Measurements from ENCODE around the gene THPO.

The THPO gene

DNA sequence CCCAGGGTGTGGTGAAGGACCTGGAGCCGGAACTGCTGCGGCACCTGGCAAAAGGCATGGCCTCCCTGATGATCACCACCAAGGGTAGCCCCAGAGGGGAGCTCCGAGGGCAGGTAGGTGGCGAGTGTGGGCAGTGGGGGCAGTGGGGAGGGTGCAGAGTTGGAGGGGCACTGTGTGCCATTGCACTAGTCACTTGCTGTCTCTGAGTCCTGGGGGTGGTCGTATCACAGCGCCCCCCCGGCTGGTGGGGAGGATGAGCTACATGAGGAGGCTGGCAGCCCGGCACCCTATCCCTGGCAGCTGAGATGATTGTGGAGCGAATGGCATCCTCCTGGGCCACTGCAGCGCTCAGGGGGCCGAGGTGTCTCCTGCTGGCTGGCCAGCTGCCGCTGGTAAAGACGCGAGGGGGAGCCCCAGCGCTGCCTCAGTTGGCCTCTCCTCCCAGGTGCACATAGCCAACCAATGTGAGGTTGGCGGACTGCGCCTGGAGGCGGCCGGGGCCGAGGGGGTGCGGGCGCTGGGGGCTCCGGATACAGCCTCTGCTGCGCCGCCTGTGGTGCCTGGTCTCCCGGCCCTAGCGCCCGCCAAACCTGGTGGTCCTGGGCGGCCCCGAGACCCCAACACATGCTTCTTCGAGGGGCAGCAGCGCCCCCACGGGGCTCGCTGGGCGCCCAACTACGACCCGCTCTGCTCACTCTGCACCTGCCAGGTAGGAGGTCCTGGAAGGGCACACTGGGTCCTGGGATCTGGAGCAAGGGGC is 8.2 kb upstream of the THPO start:
- in situ Hi-C loops (cut with MboI; ENCODE audit: low sequenced_read_pairs), result no loop called here

DNA sequence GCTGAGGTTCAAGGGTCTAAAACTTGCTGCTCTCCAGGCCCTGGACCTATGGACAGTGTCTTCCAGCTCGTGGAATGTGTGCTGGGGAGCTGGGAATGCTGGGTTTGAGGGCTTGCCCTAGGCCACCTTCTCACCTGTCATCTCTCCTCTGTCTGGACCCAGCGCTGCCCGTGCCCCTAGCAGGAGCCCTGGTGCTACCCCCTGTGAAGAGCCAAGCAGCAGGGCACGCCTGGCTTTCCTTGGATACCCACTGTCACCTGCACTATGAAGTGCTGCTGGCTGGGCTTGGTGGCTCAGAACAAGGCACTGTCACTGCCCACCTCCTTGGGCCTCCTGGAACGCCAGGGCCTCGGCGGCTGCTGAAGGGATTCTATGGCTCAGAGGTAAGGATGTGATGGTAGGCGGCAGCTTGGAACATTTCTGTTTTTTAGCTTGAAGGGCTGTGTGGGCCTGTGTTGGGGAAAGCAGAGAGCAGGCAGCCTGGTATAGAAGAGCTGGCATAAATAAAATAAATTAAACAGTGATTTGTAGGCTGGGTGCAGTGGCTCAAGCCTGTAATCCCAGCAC is 6.9 kb upstream of the THPO start:
- in situ Hi-C loops (cut with MboI; ENCODE audit: low sequenced_read_pairs), result no loop called here

DNA sequence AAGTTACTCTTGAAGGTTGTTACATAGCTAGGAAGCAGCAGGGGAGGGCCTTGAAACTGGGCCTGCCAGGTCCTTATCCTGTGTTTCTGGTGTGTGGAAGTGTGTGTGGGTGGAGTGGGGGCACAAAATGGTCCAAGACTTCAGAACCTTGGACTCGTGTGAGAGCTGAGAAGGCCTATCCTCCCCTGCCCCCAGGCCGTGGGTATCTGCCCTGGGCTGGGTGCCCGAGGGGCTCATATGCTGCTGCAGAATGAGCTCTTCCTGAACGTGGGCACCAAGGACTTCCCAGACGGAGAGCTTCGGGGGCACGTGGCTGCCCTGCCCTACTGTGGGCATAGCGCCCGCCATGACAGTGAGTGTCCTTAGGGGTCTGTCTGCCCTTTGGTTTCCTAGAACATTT is 6.3 kb upstream of the THPO start:
- in situ Hi-C loops (cut with MboI; ENCODE audit: low sequenced_read_pairs), result no loop called here

DNA sequence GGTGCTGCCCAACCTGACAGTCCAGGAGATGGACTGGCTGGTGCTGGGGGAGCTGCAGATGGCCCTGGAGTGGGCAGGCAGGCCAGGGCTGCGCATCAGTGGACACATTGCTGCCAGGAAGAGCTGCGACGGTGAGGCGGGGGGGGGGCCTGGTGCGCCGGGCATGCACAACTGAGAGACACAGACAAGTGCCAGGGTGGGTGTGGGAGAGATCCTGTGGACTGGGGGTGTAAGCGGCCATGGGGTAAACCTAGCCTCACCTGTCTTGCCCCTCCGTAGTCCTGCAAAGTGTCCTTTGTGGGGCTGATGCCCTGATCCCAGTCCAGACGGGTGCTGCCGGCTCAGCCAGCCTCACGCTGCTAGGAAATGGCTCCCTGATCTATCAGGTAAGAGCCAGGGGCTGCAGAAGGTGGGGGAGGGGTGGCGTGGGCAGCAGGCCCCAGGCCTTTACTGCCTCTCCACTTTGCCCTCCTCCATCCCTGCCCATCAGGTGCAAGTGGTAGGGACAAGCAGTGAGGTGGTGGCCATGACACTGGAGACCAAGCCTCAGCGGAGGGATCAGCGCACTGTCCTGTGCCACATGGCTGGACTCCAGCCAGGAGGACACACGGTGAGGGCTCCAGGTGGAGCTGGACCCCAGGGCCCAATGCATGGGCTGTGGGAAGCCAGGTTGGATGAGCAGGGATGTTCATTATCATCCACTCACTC is 5.2 kb upstream of the THPO start:
- in situ Hi-C loops (cut with MboI; ENCODE audit: low sequenced_read_pairs), result no loop called here

DNA sequence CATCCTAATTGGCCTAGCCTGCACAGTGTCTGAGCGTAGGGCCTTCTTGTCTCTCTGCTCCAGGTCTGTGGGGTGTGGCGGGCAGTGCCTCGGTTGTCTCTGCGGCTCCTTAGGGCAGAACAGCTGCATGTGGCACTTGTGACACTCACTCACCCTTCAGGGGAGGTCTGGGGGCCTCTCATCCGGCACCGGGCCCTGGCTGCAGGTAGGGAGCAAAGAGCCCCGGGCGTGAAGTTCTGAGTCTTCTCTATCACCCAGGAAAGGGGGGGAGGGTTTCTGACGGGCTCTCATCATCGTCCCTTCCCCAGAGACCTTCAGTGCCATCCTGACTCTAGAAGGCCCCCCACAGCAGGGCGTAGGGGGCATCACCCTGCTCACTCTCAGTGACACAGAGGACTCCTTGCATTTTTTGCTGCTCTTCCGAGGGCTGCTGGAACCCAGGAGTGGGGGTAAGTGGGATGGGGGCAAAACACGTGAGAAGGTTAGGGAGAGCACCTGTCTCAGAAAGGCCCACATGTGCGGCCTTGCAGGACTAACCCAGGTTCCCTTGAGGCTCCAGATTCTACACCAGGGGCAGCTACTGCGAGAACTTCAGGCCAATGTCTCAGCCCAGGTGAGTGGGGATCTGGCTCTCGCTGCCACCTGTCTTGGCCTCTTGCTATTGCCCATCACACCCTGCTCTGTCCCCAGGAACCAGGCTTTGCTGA is 4.5 kb upstream of the THPO start:
- in situ Hi-C loops (cut with MboI; ENCODE audit: low sequenced_read_pairs), result no loop called here

DNA sequence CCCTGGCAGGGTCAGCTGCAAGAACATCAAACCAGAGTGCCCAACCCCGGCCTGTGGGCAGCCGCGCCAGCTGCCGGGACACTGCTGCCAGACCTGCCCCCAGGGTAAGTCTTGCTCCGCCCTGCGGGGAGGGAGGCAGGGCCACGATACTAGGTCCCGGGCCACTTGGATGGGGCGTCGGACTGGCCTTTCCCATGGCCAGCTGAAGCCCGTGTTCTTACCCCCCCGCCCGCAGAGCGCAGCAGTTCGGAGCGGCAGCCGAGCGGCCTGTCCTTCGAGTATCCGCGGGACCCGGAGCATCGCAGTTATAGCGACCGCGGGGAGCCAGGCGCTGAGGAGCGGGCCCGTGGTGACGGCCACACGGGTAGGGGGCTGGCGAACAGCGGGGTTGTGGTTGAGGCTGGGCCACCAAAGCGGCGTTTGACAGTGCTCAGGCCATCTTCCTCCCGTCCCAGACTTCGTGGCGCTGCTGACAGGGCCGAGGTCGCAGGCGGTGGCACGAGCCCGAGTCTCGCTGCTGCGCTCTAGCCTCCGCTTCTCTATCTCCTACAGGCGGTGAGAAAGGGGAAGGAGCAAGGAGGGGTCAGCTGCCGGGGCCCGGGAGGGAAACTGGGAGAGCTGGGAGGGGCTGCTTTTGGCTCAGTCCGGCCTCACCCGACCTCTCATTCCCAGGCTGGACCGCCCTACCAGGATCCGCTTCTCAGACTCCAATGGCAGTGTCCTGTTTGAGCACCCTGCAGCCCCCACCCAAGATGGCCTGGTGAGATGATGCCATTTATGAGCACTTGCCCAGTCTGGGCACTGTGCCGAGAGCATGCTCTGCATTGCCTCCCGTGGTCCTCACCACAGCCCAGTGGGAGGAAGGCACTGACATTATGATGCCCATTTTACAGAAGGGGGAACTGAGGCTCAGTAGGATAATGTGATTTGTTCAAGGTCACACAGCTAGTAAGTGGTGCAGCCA is 3.5 kb upstream of the THPO start:
- in situ Hi-C loops (cut with MboI; ENCODE audit: low sequenced_read_pairs), result no loop called here

DNA sequence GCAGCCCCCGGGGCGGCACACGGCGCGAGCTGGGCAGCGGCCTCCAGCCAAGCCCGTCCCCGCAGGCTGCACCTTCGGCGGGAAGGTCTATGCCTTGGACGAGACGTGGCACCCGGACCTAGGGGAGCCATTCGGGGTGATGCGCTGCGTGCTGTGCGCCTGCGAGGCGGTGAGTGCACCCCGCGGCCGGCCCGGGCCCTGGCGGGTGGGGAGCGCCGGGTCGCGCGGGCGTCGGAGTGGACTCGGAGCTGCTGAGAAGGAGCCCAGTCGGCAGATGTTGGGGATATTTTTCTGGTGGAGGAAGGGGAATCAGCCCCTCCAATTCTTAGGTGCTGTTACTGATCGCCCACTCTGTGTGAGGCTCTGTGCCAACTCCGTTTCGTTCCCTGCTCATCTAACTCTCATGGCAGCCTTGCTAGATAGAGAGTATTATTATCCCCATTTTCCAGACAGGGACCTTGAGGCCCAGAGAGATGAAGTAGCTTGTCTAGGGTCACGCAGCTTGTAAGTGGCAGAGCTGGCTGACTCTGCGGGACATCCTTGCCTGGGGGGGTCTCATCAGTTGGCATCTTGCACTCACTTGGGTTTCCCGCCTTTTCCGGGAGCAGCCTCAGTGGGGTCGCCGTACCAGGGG is 2.7 kb upstream of the THPO start:
- in situ Hi-C loops (cut with MboI; ENCODE audit: low sequenced_read_pairs), result no loop called here

DNA sequence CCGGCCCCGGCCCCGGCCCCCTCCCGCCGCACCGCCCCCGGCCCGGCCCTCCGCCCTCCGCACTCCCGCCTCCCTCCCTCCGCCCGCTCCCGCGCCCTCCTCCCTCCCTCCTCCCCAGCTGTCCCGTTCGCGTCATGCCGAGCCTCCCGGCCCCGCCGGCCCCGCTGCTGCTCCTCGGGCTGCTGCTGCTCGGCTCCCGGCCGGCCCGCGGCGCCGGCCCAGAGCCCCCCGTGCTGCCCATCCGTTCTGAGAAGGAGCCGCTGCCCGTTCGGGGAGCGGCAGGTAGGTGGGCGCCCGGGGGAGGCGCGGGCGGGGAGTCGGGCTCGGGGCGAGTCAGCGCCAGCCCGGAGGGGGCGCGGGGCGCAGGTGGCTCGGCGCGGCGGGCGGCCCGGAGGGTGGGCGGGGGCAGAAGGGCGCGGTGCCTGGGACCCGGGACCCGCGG is 2.2 kb upstream of the THPO start:
- in situ Hi-C loops (cut with MboI; ENCODE audit: low sequenced_read_pairs), result no loop called here

DNA sequence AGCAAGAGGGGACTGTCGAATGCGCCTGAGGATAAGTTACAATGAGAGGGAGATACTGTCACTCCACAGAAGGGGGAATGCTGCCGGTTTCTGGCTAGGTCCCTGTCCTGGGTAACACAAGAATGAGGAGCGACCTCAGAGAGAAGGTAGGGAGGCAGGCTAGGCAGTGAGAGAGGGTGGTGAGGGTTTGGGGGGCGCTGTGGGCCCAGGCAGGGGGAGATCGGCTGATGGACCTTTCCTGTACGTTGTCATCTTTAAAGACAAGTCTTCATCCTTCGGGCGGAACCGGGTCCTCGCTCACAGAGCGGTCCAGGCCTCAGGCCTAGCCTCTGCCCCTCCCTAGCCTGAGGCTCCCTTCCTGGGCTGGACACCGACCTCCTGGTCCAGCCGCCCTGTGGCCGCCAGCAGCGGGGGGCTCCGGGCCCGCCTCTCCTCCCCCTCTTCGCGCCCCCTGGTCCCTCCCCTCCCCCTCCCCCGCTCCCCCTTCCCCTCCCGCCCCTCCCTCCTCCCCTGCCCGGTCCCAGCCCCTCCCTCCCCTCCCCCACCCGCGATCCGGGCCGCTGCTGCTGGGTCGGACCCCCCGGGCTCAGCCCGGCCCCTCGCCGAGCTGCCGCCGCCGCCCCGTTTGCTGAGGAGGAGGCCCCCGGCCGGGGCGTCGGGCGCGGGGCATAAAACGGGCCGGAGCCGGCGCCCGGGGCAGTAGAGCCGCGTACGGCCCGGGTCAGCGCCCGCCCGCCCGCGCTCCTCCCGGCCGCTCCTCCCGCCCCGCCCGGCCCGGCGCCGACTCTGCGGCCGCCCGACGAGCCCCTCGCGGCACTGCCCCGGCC is 1.6 kb upstream of the THPO start, which contains the start of gene CHRD:
Gene CHRD, plus strand, starts transcription at position 697 of the 827 bp plus-strand sequence. CDS start 265 bp downstream, outside the sequence.
- in situ Hi-C loops (cut with MboI; ENCODE audit: low sequenced_read_pairs), result no loop called here

DNA sequence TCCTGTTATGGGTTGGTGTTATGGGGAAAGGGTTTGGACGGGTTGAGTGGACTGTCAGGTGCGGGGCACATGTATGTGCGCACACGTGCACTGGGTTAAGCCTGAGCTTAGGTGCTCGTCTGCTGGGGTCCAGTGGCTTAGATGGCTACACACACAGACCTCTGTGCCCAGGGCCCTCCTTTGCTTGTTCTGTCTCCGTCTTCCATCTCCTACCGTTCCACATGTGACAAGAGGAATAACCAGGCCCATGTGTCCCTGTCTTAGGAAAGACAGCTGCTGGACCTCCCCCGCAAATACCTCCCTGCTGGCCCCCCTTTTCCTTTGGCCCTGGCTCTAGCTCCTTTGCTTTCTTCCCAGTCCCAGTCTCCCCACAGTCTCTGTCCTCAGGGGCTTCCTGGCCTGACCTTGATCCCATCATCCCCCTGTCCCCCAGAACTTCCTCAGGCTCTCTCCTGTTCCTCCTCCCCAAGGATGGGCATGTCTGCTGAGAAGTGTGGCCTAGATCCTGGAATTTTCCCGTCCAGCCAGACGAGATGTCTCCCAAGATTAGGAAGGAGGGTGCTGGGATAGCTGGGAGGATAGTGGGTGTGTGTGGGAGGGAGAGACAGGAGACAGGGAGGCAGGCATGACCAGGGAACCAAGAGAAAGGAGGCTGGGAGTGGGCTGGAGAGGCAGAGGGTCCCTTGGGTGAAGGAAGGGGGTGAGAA is 797 bp upstream of the THPO start:
- in situ Hi-C loops (cut with MboI; ENCODE audit: low sequenced_read_pairs), result no loop called here

DNA sequence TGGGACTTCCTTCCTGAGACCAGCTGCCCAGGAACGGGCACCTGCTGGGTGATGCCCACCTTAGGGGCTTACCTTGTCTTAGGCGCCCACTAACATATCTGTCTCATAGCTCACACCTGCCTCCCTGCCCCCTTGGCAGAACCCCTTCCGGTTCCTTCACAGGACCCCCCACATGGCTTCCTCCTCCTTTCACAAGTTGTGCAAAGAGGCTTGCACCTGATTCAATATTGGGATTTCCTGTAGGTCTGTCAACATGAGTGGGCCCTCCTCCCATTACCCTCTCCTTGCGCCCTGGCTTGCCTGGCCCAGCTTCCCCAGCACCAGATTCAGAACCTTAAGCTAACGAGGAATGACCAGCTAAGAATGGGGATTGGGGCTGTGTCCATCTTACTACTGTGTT is 633 bp downstream of the THPO start:
- in situ Hi-C loops (cut with MboI; ENCODE audit: low sequenced_read_pairs), result no loop called here

DNA sequence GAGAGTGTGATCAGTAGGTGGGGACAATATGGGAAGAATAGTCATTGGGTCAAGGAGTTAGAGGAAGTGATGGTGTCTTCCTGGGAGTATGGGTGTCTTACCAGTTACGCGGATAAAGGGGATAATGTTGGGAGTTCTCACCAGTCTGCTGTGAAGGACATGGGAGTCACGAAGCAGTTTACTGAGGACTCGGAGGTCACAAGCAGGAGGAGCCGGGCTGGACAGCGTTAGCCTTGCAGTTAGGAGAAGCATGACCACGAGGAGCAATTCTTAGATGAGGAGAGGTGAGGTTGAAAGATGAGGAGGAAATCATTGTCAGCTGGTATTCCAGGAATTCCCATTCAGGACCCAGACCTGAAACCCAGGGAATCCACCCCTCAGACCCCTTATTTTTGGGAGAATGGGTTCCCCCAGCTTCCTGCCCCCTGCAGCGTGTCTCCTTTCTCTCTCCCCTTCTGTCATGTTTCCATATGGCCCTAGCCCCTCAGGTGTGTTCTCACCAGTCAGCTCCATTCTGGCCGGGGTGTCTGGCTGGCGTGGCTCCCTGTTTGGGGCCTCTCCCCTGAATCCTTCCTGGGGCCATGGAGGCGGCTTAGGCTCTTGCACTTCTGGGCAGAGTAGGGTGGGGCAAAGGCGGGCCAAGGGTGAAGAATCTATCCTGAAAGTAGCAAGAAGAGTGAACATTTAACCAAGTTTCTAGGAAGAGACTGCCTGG is 2.1 kb downstream of the THPO start:
- in situ Hi-C loops (cut with MboI; ENCODE audit: low sequenced_read_pairs), result no loop called here

DNA sequence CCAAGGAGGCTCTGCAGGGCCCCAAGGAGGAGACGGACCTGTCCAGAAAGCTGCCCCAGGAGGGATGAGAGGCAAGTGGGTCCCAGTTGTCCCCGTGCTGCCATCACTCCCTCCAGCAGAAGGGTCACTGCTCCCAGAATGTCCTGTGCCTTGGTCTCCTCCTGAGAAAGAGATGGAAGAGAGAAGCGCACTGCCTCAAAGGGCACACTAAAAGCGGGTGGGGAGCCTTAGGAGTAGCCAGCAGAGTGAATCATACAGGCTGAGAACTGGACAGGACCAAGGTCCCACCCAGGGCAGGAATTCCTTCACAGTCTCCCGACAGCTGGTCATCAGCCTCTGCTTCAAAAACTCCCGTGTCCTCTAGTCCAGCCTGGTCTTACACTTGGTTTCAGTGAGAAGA is 4.6 kb downstream of the THPO start:
- in situ Hi-C loops (cut with MboI; ENCODE audit: low sequenced_read_pairs), result no loop called here

DNA sequence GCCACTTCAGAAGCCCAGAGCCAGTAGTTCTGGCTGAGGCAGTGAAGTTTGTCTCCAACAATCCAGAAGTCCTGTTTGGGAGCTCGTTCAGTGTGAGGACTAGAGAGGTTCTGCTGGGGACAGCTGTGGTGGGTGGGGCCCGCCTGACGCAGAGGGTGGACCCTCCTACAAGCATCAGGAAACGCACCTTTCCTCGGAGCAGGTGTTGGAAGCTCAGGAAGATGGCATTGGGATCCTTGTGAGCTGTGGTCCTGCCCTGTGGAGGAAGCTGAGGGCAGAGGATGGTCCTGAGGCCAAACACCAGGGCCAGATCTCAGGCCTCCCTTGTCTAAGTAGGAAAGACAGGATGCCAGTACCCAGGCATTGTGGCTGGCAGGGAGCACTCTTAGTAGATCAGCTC is 5.1 kb downstream of the THPO start:
- in situ Hi-C loops (cut with MboI; ENCODE audit: low sequenced_read_pairs), result no loop called here

DNA sequence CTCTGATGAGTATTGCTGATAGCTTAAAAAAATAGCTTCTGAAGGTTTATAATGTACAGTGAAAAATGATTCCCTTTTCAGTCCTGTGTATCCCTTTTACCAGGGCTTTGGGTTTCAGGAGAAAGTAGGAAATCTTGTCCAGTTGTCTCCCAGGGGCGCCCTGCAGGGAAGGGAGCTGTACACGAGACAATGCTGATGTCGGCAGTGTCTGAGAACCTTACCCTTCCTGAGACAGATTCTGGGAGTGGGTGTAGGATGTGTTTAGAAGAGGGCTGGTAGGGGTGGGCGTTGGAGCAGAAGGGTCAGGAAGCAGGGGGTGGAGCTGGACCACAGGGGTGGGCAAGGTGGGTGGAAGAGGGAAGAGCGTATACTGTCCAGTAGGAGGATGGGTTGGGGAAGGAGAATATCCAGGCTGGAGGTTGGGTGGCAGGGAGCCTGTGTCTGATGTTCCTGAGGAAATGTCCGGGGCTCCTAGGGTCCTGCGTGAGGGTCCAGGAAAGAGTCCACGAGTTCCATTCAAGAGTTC is 5.6 kb downstream of the THPO start:
- in situ Hi-C loops (cut with MboI; ENCODE audit: low sequenced_read_pairs), result no loop called here

DNA sequence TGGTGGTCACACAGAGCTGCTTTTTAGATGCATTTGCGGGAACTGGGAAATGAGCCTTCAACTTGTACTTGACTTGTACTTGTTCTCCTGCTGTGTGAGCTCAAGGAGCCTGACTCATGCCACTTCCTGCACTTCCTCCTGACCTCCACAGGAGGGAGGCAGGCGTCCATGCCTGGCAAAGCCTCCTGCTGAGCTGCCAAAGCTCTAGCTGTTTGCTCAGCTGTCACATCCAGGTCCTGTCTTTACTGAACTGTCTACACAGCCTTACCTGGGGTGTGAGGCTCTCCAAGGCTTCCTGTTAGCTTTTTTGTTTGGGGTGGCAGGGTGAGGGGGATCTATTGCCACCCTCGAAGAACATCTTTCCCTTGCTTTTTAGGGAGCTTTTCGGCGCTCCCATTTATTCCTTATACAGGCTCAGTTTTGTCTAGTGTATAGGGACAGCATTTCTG is 6.4 kb downstream of the THPO start:
- in situ Hi-C loops (cut with MboI; ENCODE audit: low sequenced_read_pairs), result no loop called here

DNA sequence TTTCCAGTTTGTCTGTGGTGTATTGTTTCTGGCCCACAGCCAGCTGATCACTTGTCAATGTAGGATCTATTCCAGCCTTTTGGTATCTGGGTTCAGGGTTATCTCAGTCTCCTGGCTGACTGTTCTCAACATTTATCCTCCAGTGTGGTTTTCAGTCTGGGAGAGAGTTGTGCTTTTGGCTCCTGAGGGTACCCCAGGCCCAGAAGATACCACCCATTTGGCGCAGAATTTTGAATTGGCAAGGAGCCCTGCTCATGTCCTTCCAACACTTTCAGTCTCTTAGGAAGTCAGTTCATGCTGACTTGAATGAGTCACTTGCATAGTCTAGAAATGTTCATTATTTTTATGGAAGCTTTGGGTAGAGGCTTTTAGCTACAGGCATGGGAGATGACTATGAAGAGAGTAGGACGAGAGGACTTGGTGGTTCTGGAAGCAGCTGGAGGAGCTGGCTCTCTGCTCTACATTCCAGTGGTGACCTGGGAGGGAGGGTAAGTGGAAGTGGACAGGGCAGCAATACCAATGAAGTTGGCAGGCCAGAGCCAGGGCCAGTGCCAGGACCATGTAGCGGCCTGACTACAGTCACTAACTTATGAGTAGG is 9.3 kb downstream of the THPO start:
- in situ Hi-C loops (cut with MboI; ENCODE audit: low sequenced_read_pairs), result no loop called here

Data from hTERT RPE-1 (cell line).